ENCODE measurements around the gene ALDH1A1.

GRCh38 chr9:72896439-72896838 is 56.4 kb downstream of the ALDH1A1 start:
- TF ChIP-seq, protein P1, sequence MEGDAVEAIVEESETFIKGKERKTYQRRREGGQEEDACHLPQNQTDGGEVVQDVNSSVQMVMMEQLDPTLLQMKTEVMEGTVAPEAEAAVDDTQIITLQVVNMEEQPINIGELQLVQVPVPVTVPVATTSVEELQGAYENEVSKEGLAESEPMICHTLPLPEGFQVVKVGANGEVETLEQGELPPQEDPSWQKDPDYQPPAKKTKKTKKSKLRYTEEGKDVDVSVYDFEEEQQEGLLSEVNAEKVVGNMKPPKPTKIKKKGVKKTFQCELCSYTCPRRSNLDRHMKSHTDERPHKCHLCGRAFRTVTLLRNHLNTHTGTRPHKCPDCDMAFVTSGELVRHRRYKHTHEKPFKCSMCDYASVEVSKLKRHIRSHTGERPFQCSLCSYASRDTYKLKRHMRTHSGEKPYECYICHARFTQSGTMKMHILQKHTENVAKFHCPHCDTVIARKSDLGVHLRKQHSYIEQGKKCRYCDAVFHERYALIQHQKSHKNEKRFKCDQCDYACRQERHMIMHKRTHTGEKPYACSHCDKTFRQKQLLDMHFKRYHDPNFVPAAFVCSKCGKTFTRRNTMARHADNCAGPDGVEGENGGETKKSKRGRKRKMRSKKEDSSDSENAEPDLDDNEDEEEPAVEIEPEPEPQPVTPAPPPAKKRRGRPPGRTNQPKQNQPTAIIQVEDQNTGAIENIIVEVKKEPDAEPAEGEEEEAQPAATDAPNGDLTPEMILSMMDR (conservative IDR thresholded peaks at IDR 0.05; ENCODE audit: low read depth, low read length), result no peak
- TF ChIP-seq EZH2 (IDR thresholded peaks at IDR 0.05; ENCODE audit: low read length, unreplicated experiment), result no peak

All from PC-3 (cell line).